Thoracic aorta (tissue), 2 donors: Measurements from ENCODE around the gene DIAPH1. TPM values are rescaled to one million over a fixed set of nuclear protein-coding genes. Genes with fewer than 3 reads are reported as not detected.
"Not testable (repeated sequence)": the region's sequence is repeated elsewhere in the genome, so short reads cannot be mapped to it uniquely, and the experiment has no call there.

Source experiments
- ATAC-seq: fragments of 150-250 bp; one replicate; pipeline ENCODE4 v1.8.0; 2017; ENCODE audit warnings: low read depth; ENCODE audit not compliant: insufficient number of reproducible peaks, low FRiP score
- DNase-seq: peaks from one replicate; pipeline ENCODE4 v3.0.0-alpha.2; 2020; ENCODE audit warnings: low spot score
- H3K27ac ChIP-seq, 2 donors: fragments of 200-600 bp; sonication (generic); 1 replicate in 1 of 2; 2 replicates in 1 of 2; pipeline ENCODE4 v1.5.1; 2016; ENCODE audit warnings: mild to moderate bottlenecking in 2 of 2, moderate library complexity in 2 of 2
- H3K27me3 ChIP-seq: fragments of 200-600 bp; sonication (generic); replicated peaks from 2 replicates; pipeline ENCODE4 v1.6.0; 2016; ENCODE audit warnings: mild to moderate bottlenecking; ENCODE audit not compliant: insufficient read depth
- H3K36me3 ChIP-seq: fragments of 200-600 bp; sonication (generic); one replicate; pipeline ENCODE4 v1.5.1; 2016
- H3K4me1 ChIP-seq, 2 donors: fragments of 200-600 bp; sonication (generic); 1 replicate in 1 of 2; 2 replicates in 1 of 2; pipeline versions ENCODE4 v1.5.1 to v1.6.0; 2016; ENCODE audit warnings: low read depth in 2 of 2, mild to moderate bottlenecking in 1 of 2; ENCODE audit not compliant: control insufficient read depth in 1 of 2
- H3K4me3 ChIP-seq: fragments of 200-600 bp; sonication (generic); 2 replicates; pipeline ENCODE4 v1.5.1; 2016; ENCODE audit warnings: mild to moderate bottlenecking
- H3K9me3 ChIP-seq: fragments of 200-600 bp; sonication (generic); 2 replicates; pipeline ENCODE4 v1.5.1; 2016
- CTCF ChIP-seq: fragments of 200-600 bp; sonication (generic); IDR thresholded peaks from one replicate; pipeline ENCODE4 v1.5.1; 2019; ENCODE audit warnings: antibody characterized with exemption
- total RNA-seq, 2 donors: library from RNA; depleted of rRNA; stranded (reverse); fragments of >200 nt; gene quantifications; one replicate each; pipeline versions ENCODE4 v1.1.0 to v1.2.3, GENCODE V29; 2016

Gene DIAPH1
- total RNA-seq, 2 donors from 2014 or later, result 91.0 to 93.1 TPM

GRCh38 chr5:141611289-141611688 lies 7.5 kb downstream of the DIAPH1 start:
- H3K27ac ChIP-seq, result no peak overlapping the region
- ATAC-seq, result no peak

GRCh38 chr5:141609921-141610320 lies 8.9 kb downstream of the DIAPH1 start:
- H3K27ac ChIP-seq, H3K27me3 ChIP-seq, H3K36me3 ChIP-seq, H3K9me3 ChIP-seq, DNase-seq, ATAC-seq, H3K4me3 ChIP-seq: not testable (repeated sequence)
- H3K4me1 ChIP-seq, result peaks cover 26 to 31% of the 10 kb centered on the region in 2 donors

More at GRCh38 chr5:141611289-141611688, 7.5 kb downstream of the DIAPH1 start:
- Histone ChIP-seq H3K4me1 (peaks cover 18 to 26% of the 10 kb centered on the region in 2 donors), H3K9me3 (no peaks in the 10 kb centered on the region), H3K36me3 (no peaks in the 10 kb centered on the region), H3K27me3 (no peaks in the 10 kb centered on the region), H3K4me3 (no peak overlapping the region)
- no peak for TF ChIP-seq CTCF
- no peak for DNase-seq

GRCh38 chr5:141609044-141609443 lies 9.8 kb downstream of the DIAPH1 start:
- DNase-seq (no peak), ATAC-seq (no peak)
- no peaks in the 10 kb centered on the region for H3K36me3 ChIP-seq
- H3K4me1 ChIP-seq, result peaks cover 35 to 39% of the 10 kb centered on the region in 2 donors
- H3K9me3 ChIP-seq, result no peaks in the 10 kb centered on the region
- TF ChIP-seq CTCF, result no peak
- no peaks in the 10 kb centered on the region for H3K27me3 ChIP-seq
- H3K27ac ChIP-seq, result no peak overlapping the region
- H3K4me3 ChIP-seq, result no peak overlapping the region

GRCh38 chr5:141608557-141608956 lies 10.2 kb downstream of the DIAPH1 start:
- Histone ChIP-seq H3K4me1 (peaks cover 35 to 39% of the 10 kb centered on the region in 2 donors), H3K4me3 (no peak overlapping the region), H3K27ac (no peak overlapping the region), H3K9me3 (no peaks in the 10 kb centered on the region), H3K36me3 (no peaks in the 10 kb centered on the region), H3K27me3 (no peaks in the 10 kb centered on the region)
- no peak for ATAC-seq
- TF ChIP-seq CTCF, result no peak
- DNase-seq, result no peak

- Histone ChIP-seq H3K36me3 (no peaks in the 10 kb centered on the region), H3K9me3 (no peaks in the 10 kb centered on the region), H3K4me1 (peaks cover 35 to 36% of the 10 kb centered on the region in 2 donors), H3K4me3 (no peak overlapping the region), H3K27ac (no peak overlapping the region), H3K27me3 (no peaks in the 10 kb centered on the region)
- no peak for TF ChIP-seq CTCF
- no peak for ATAC-seq
- no peak for DNase-seq
Observed at GRCh38 chr5:141608046-141608445, 10.8 kb downstream of the DIAPH1 start.
